Smooth muscle cell (in vitro differentiated cells): ENCODE data around the gene RPP25L. TPM values are rescaled to one million over a fixed set of nuclear protein-coding genes. Genes with fewer than 3 reads are reported as not detected.
"Not testable (repeated sequence)": the region's sequence is repeated elsewhere in the genome, so short reads cannot be mapped to it uniquely, and the experiment has no call there.

Experiments used
- DNase-seq: peaks from one replicate; lab custom pipeline; 2025; ENCODE audit not compliant: unreplicated experiment; lab: John Stamatoyannopoulos, UW
- H2AFZ ChIP-seq: fragments of 200-600 bp; sonication (generic); 2 replicates; pipeline ENCODE4 v1.6.0; 2016; ENCODE audit warnings: antibody characterized with exemption, low read depth, mild to moderate bottlenecking
- H3F3A ChIP-seq: fragments of 200-600 bp; sonication (generic); 2 replicates; pipeline ENCODE4 v1.6.0; 2017; ENCODE audit warnings: antibody characterized with exemption, low read depth
- H3K27ac ChIP-seq: fragments of 200-600 bp; sonication (generic); 2 replicates; pipeline ENCODE4 v1.5.1; 2016; ENCODE audit warnings: low read depth, mild to moderate bottlenecking
- H3K27me3 ChIP-seq: fragments of 200-600 bp; sonication (generic); 2 replicates; pipeline ENCODE4 v1.6.1; 2016; ENCODE audit warnings: low read depth, mild to moderate bottlenecking
- H3K36me3 ChIP-seq: fragments of 200-600 bp; sonication (generic); 2 replicates; pipeline ENCODE4 v1.5.1; 2016; ENCODE audit warnings: low read depth
- H3K4me1 ChIP-seq: fragments of 200-600 bp; sonication (generic); 2 replicates; pipeline ENCODE4 v1.5.1; 2016; ENCODE audit warnings: low read depth
- H3K4me2 ChIP-seq: fragments of 200-600 bp; sonication (generic); 2 replicates; pipeline ENCODE4 v1.6.0; 2016; ENCODE audit warnings: mild to moderate bottlenecking
- H3K4me3 ChIP-seq: fragments of 200-600 bp; sonication (generic); 2 replicates; pipeline ENCODE4 v1.5.1; 2016; ENCODE audit warnings: mild to moderate bottlenecking
- H3K79me2 ChIP-seq: fragments of 200-600 bp; sonication (generic); 2 replicates; pipeline ENCODE4 v1.6.0; 2016; ENCODE audit warnings: low read depth, mild to moderate bottlenecking
- H3K9ac ChIP-seq: fragments of 200-600 bp; sonication (generic); 2 replicates; pipeline ENCODE4 v1.6.0; 2016; ENCODE audit warnings: low read depth
- H3K9me3 ChIP-seq: fragments of 200-600 bp; sonication (generic); replicated peaks from 2 replicates; pipeline ENCODE4 v1.5.1; 2016; ENCODE audit warnings: low read depth
- H4K20me1 ChIP-seq: fragments of 200-600 bp; sonication (generic); 2 replicates; pipeline ENCODE4 v1.6.0; 2016; ENCODE audit warnings: low read depth
- CTCF ChIP-seq: fragments of 200-600 bp; sonication (generic); IDR thresholded peaks from 2 replicates; pipeline ENCODE4 v1.5.1; 2017; ENCODE audit warnings: borderline replicate concordance, mild to moderate bottlenecking, antibody characterized with exemption; ENCODE audit not compliant: insufficient read depth, poor library complexity, severe bottlenecking
- WGBS: methylation state at CpG from one replicate; pipeline ENCODE4 v1.1.7; 2016; ENCODE audit warnings: low lambda C conversion rate; 5-methylcytosine and 5-hydroxymethylcytosine counted together
- polyA plus RNA-seq: library from polyadenylated mRNA; unstranded; fragments of >200 nt; fragmentation: Nextera tagmentation; extraction: Ambion mirVana; gene quantifications from 2 replicates; pipeline ENCODE4 v1.2.1, GENCODE V29; 2016
- total RNA-seq: library from RNA; depleted of rRNA; stranded (reverse); fragments of >200 nt; gene quantifications from 2 replicates; pipeline ENCODE4 v1.2.3, GENCODE V29; 2014

RPP25L gene
- total and polyA plus RNA-seq, 2 experiments from 2014 or later, result 10.9 to 27.5 TPM

GRCh38 chr9:34647084-34647403, 35.1 kb upstream of the RPP25L start:
- Histone ChIP-seq H3K79me2 (peaks cover 21% of the 10 kb centered on the region), H3K27me3 (no peaks in the 10 kb centered on the region), H2AFZ (peak overlapping the region; percentile 95), H3K4me2 (peak overlapping the region; percentile 96), H3K27ac (peak overlapping the region; percentile 58), H3K36me3 (no peaks in the 10 kb centered on the region), H3K4me3 (peak overlapping the region; percentile 73), H3K9me3 (no peaks in the 10 kb centered on the region), H3K9ac (peak overlapping the region; percentile 46), H3F3A (peaks cover 9% of the 10 kb centered on the region), H4K20me1 (no peaks in the 10 kb centered on the region), H3K4me1 (peaks cover 8% of the 10 kb centered on the region)
- WGBS, result 4% methylated on average over 8 of the region's 8 CpGs
- DNase-seq, result no peak
- no peak for TF ChIP-seq CTCF

- H3F3A ChIP-seq, result peaks cover 6% of the 10 kb centered on the region
- H3K36me3 ChIP-seq, result no peaks in the 10 kb centered on the region
- 5% methylated on average over 42 of the region's 43 CpGs for WGBS
- peak within 1 kb of the TSS; percentile 58 for H3K27ac ChIP-seq
- H3K9me3 ChIP-seq, result no peaks in the 10 kb centered on the region
- H3K4me1 ChIP-seq, result peaks cover 8% of the 10 kb centered on the region
- H3K27me3 ChIP-seq, result no peaks in the 10 kb centered on the region
- H3K4me3 ChIP-seq, result peak within 1 kb of the TSS; percentile 73
- H3K79me2 ChIP-seq, result peaks cover 21% of the 10 kb centered on the region
- H2AFZ ChIP-seq, result peak within 1 kb of the TSS; percentile 95
- peak within 1 kb of the TSS; percentile 96 for H3K4me2 ChIP-seq
- peak within 1 kb of the TSS; percentile 46 for H3K9ac ChIP-seq
- peak; percentile 83 for DNase-seq
- no peaks in the 10 kb centered on the region for H4K20me1 ChIP-seq
- TF ChIP-seq CTCF, result peak; percentile 23
These were observed 34.5 kb upstream of the RPP25L start, which contains the start of gene GALT for GRCh38 chr9:34646211-34647083. GALT (plus strand) TSS chr9:34646675; CDS start chr9:34646705, 30 bp downstream.

GRCh38 chr9:34644766-34645314, 32.9 kb upstream of the RPP25L start:
- Histone ChIP-seq H3F3A (no peaks in the 10 kb centered on the region), H2AFZ (no peak overlapping the region), H3K27ac (no peak overlapping the region), H3K79me2 (peaks cover 21% of the 10 kb centered on the region), H3K27me3 (no peaks in the 10 kb centered on the region), H3K4me1 (peaks cover 8% of the 10 kb centered on the region), H3K4me3 (no peak overlapping the region), H3K36me3 (no peaks in the 10 kb centered on the region), H3K4me2 (no peak overlapping the region), H4K20me1 (no peaks in the 10 kb centered on the region), H3K9ac (no peak overlapping the region), H3K9me3 (no peaks in the 10 kb centered on the region)
- TF ChIP-seq CTCF, result no peak
- no peak for DNase-seq

GRCh38 chr9:34642679-34643078, 30.8 kb upstream of the RPP25L start:
- no peak overlapping the region for H2AFZ ChIP-seq
- no peak overlapping the region for H3K4me2 ChIP-seq
- peaks cover 6% of the 10 kb centered on the region for H3K79me2 ChIP-seq
- no peak for TF ChIP-seq CTCF
- H4K20me1 ChIP-seq, result no peaks in the 10 kb centered on the region
- 100% methylated on average over 1 of the region's 1 CpG for WGBS
- no peak overlapping the region for H3K27ac ChIP-seq
- H3K9ac ChIP-seq, result no peak overlapping the region
- no peak overlapping the region for H3K4me3 ChIP-seq
- H3K9me3 ChIP-seq, result no peaks in the 10 kb centered on the region
- no peak for DNase-seq
- H3K36me3 ChIP-seq, result no peaks in the 10 kb centered on the region
- H3K4me1 ChIP-seq, result peaks cover 10% of the 10 kb centered on the region
- no peaks in the 10 kb centered on the region for H3K27me3 ChIP-seq
- no peaks in the 10 kb centered on the region for H3F3A ChIP-seq

- not testable (repeated sequence) for H3K9ac ChIP-seq, H3K9me3 ChIP-seq, H3F3A ChIP-seq, H2AFZ ChIP-seq, DNase-seq, H3K27ac ChIP-seq, H3K36me3 ChIP-seq, H3K4me3 ChIP-seq, H3K4me2 ChIP-seq, H3K27me3 ChIP-seq, H4K20me1 ChIP-seq
- WGBS, result over 99% methylated on average over 8 of the region's 8 CpGs
- peaks cover 13% of the 10 kb centered on the region for H3K4me1 ChIP-seq
- H3K79me2 ChIP-seq, result peaks cover 10% of the 10 kb centered on the region
These were observed 27.4 kb upstream of the RPP25L start for GRCh38 chr9:34639322-34639721.
